GM19328 (cell line): ENCODE measurements around the gene TTYH3.

Experiments
- ATAC-seq: cut with Tn5 transposase; IDR thresholded peaks from one replicate; pipeline ENCODE4 v1.9.1; 2021; ENCODE audit warnings: mild to moderate bottlenecking, moderate library complexity; ENCODE audit not compliant: unreplicated experiment

Gene TTYH3

GRCh38 chr7:2646336-2646679 is 14.5 kb downstream of the TTYH3 start:
- no peak for ATAC-seq

- ATAC-seq = no peak
Measured at GRCh38 chr7:2646680-2647571, 15.1 kb downstream of the TTYH3 start.

DNA sequence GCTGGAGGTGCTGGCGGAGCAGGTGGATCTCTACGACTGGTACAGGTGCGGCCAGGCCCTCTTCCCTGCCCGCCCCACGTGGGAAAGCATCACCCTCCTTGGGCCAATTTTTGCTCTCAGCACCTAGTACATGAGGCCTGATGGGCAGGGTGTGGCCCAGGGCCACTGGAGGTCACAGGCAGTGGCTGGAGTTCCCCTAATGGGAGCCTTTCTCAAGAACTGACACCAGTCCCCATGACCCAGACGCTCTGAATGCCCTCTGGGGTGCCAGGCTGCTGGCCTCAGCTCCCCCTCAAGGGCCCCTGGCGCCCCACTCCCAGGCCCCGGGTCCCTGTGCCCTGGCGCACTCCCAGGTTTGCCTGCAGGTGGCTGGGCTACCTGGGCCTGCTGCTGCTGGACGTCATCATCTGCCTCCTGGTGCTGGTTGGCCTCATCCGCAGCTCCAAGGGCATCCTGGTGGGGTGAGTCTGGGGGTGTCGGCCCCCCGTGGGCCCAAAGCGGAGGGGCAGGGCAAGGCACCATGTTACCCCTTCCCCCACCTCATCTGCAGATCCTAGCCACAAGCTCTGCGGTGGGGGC is 15.9 kb downstream of the TTYH3 start:
- ATAC-seq = no peak

DNA sequence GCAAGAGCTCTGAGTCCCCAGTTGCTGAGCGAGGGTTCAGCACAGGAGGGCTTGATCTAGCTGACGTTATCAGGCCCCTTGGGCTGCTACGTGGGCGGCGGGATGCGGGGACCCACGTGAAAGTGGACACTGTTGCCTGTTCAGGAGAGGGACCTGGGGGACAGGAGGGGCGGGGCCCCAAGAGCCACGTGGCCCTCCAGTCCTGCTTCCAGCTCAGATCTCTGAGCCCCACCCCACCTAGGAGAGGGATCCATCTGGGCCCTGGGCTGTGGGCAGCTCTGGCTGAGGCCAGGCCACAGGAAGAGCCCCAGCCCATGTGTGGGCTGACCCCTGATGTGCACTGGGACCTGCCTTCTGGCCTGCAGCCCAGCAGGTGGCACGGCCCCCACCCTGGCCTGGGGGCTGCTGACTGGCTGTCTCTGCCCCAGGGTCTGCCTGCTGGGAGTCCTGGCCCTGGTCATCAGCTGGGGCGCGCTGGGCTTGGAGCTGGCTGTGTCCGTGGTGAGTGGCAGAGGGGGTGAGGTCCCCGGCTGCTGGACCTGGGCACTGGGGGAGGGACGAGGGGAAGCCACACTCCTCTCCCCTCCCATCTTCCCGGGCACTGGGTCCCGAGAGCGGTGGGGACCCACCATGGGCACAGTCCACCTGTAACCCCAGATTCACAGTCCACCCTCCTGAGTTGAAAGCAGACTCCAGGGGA is 17.5 kb downstream of the TTYH3 start:
- ATAC-seq = no peak

DNA sequence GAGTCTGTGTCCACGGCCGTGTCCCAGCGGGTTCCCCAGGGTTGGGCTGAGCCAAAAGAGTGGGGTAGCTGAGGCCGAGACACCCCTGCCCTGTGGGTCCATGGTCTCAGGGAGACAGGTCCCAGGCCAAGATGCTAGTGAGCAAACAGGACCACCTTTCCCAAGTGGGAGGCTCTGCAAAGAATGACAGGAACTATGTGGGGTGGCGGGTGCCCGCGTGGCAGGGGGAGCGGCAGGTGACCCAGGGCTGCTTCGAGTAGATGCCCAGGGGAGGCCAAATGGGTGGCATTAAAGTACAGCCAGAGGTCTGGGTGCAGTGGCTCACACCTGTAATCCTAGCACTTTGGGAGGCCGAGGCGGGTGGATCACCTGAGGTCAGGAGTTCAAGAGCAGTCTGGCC is 18.2 kb downstream of the TTYH3 start:
- no peak for ATAC-seq

DNA sequence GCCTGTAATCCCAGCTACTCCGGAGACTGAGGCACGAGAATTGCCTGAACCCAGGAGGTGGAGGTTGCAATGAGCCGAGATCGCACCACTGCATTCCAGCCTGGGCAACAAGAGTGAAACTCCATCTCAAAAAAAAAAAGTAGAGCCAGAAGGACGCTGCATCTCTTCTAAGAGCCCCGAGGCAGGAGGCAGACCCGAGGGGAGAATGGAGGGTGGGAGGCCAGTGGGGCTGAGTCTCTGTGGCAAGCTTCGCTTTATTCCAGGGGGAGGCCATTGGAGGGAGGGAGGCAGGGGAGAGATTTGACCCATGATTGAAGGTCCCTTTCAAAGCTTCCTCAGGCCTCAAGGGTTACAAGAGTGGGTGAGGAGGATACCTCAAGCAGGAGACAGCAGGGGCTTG is 18.7 kb downstream of the TTYH3 start:
- ATAC-seq = no peak

DNA sequence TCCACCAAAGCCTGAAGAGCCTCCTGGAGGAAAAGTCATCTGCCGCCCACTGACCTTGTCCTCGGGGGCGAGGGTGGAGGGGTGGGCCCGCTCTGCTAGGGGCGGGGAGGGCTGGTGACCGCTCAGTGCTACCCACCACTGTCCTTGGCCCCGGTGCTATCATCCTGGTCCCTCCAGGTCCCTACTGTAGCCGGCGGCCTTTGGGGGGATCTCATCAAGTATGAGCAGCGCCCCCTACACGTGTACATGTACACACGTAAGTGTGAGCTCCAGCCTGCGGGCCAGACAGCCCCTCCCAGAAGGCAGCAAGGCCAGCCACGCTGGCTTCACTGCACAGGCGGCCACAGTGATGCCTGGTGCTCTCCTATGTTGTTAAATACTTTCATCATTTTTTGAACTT is 19.6 kb downstream of the TTYH3 start:
- ATAC-seq = no peak

DNA sequence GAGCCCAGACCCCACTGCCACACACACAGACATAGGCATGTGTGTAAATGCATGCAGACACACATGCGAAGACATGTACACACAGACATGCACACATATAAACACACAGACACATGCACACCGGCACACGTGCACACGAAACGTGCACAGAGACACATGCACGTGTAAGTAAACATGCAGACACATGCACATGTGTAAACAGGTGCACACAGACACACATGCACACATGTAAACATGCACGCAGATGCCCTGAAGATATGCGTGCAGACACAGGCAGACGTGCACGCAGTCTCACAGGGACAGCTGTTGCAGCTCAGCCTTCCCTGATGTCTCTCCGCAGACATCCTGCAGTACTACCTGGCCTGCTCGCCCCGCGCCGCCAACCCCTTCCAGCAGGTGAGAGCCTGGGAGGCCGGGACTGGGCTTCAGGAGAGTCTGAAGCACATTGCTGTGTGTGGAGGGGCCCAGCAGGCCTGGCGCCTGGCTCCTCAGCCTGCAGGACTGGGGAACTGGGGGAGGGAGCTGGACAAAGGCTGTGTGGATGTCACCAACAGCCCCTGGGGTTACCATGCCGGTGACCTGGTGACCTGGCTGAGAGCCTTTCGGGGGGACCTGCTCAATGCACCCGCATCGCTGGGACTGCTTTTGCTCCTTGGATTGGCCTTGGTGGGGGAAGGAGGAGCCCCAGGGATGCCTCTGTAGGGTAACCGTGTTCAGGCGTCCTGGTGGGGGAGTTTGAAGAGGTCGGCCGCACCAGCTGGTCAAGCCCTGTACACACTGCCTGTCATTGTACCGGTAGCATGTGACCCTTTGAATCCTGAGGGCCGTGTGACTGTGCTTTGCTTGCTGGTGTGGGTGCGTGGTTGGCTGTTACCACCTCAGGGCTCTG is 20.3 kb downstream of the TTYH3 start:
- no peak for ATAC-seq

DNA sequence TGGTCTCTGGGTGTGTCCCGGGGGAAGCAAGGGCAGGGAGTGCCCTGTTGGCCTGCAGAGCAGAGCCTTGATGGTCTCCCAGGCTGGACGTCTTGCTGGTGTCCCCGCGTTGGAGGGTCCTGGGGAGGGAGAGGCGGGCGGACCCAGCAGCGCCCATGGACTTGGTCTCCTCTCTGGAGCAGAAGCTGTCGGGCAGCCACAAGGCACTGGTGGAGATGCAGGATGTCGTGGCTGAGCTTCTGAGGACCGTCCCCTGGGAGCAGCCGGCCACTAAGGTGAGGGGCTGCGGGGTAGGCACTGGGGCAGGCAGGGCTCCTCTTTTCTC is 20.9 kb downstream of the TTYH3 start:
- no peak for ATAC-seq

DNA sequence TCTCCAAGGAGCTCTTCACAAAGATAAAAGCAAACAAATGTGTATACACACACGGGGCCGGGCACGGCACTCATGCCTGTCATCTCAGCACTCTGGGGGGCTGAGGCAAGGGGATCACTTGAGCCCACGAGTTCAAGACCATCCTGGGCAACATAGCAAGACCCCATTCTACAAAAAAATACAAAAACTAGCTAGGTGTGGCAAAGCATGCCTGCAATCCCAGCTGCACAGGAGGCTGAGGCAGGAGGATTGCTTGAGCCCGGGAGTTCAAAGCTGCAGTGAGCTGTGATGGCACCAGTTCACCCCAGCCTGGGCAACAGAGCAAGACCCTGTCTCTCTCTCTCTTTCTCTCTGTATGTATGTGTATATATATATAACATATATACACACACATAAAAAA is 22.3 kb downstream of the TTYH3 start:
- ATAC-seq = no peak

GRCh38 chr7:2655870-2656614 is 24.3 kb downstream of the TTYH3 start:
- ATAC-seq = no peak

DNA sequence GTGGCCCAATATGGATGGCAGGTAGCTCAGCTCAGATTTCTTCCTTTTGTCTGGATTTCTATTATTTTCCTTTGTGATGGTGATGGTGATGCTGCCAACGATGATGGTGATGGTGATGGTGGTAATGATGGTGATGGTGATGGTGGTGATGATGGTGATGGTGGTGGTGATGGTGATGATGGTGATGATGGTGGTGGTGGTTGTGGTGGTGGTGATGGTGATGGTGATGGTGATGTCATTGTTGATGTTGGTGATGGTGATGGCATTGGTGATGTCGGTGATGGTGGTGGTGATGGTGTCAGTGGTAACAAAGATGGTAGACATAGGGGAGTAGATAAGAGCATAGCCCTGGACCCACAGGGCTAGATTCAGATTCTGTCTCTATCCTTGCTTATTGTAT is 25.4 kb downstream of the TTYH3 start:
- no peak for ATAC-seq

GRCh38 chr7:2657920-2658671 is 26.3 kb downstream of the TTYH3 start:
- ATAC-seq = no peak

DNA sequence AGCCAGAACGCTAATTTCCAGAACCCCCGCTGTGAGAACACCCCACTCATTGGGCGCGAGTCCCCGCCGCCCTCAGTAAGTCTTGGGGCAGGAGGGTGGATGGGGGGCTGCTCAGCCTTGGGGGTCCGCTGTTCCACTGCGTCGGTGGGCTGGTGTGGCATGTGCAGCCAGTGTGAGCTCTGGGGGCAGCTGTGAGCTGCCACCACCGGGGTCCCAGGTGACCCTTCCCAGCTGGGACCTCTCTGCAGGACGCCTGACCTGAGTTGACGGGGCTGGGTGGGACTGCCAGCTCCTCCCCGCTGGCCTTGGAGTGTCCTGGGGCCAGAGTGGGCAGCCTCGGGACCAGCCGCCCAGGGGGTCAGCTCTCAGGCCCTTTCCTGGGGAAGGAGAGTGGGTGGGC is 27.2 kb downstream of the TTYH3 start:
- no peak for ATAC-seq

DNA sequence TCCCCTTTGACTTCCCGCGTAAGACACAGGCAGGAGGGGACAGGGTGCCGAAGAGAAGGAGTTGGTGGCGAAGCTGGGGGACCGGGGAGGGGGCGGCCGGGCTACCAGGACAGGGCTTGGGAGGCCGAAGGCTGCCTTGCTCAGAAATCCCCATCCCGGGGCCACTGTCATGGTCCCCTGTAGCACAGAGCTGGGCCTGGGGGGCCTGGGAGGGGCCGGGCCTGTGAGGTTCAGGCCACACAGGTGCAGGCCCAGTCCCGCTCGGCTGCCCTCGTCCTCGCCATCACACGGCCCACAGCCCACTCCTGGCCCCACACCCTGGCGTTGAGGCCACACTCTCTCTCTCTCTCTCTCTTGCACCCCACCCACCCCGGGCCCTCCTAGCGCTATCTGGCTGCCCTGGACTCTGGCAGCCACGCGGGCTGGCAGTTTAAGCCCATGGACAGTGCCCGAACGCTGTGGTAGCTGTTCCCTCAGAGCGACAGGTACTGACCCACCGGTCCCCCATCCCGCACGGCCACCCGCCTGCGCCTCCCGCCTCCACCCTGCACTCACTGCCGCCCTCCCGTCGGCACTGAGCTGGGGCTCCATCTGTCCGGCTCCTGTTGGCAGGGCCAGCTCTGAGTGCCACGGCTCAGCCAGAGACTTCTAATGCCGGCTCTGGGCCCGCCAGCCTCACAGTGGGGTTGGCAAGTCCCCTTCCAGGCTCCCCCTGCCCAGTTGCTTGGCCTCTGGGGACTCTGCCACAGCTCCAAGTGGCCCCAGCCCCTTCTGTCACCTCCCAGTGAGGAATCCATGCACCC is 28.0 kb downstream of the TTYH3 start:
- ATAC-seq = no peak

- ATAC-seq = no peak
Measured at GRCh38 chr7:2660359-2661095, 28.7 kb downstream of the TTYH3 start.

DNA sequence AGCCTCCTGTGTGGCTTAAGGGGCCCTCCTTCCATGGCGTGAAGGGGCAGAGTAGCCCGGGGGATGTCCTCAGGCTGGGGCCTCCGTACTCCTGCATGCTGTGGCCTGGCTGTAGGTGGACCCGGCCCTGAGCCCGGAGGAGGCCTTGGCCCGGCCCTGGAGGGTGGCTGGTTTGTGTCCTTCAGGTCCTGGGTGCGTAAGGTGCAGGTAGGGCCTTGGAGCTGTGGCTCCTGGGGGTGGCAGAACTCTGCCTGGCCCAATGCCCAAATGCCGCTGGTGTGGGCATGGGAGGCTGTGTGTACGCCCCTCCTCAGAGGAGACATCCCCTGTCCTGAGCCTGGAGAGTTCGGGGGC is 29.3 kb downstream of the TTYH3 start:
- ATAC-seq = no peak

DNA sequence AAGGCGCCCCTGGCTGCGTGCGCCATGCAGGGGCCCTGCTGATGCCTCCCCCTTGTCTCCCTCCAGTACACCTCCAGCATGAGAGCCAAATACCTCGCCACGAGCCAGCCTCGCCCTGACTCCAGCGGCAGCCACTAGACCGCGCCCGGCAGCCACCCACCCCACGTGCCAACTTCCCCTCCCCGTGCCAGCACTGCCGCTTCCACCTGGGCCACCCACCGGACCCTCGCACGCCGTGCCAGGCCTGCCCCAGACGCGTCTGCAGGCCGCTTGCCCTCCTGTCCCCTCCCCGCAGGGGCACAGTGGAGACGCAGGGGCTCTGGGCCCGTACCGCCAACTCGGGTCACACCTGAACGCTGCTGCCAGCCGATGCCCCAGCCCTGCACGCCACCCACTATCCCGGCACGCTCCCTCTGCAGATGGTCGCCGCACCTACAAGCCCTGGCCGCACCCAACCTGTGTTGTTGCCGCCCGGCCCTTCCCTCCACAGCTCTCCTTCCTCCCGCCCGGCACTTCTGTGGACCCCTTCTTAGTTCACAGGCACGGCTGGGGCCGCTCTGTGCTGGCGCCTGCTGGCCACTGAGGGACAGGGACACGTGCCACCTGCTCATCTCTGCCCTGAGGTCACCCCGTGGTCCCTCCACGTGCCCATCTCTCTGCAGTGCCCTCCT is 30.0 kb downstream of the TTYH3 start:
- ATAC-seq = no peak
